ENCODE measurements around the gene CSDE1. TPM values are rescaled to one million over a fixed set of nuclear protein-coding genes. Genes with fewer than 3 reads are reported as not detected.
A peak's percentile ranks its signal among the peaks of the same experiment; 100 is the strongest.
"Not testable (repeated sequence)": the region's sequence is repeated elsewhere in the genome, so short reads cannot be mapped to it uniquely, and the experiment has no call there.

Gene CSDE1
- total RNA-seq, 4 donors from 2014 or later: 380 to 742 (median 660) TPM

DNA sequence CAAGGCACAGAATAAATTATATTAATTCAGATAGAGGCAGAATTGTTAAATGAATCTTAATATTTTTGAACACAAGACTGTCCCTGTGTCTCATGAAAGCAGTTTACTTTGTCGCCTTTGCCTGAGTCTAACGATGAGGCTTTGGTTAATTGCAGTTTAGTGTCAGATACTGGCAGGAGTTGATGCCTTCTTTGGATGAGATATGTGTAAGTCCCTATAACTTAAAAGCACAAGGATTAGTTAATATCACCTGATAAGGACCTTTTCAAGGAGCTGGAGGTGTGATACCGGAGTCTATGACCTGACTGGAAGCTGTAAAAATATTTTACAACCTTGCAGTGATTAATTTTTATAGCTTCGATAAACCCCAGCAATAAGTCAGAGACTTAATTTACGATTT lies 24.7 kb upstream of the CSDE1 start:
- no peak for DNase-seq (ENCODE audit: low spot score in 2 of 2)
- Histone ChIP-seq H3K27ac (no peak overlapping the region), H3K4me1 (peaks cover 18% of the 10 kb centered on the region), H3K36me3 (peaks cover 8% of the 10 kb centered on the region), H3K9me3 (peaks cover 7% of the 10 kb centered on the region), H3K4me3 (no peak overlapping the region), H3K27me3 (peaks cover 3% of the 10 kb centered on the region)
- TF ChIP-seq POLR2AphosphoS5 (IDR thresholded peaks at IDR 0.05) (no peak), EP300 (IDR thresholded peaks at IDR 0.05) (no peak), POLR2A (IDR thresholded peaks at IDR 0.05) (no peak)
- TF ChIP-seq, protein P1, sequence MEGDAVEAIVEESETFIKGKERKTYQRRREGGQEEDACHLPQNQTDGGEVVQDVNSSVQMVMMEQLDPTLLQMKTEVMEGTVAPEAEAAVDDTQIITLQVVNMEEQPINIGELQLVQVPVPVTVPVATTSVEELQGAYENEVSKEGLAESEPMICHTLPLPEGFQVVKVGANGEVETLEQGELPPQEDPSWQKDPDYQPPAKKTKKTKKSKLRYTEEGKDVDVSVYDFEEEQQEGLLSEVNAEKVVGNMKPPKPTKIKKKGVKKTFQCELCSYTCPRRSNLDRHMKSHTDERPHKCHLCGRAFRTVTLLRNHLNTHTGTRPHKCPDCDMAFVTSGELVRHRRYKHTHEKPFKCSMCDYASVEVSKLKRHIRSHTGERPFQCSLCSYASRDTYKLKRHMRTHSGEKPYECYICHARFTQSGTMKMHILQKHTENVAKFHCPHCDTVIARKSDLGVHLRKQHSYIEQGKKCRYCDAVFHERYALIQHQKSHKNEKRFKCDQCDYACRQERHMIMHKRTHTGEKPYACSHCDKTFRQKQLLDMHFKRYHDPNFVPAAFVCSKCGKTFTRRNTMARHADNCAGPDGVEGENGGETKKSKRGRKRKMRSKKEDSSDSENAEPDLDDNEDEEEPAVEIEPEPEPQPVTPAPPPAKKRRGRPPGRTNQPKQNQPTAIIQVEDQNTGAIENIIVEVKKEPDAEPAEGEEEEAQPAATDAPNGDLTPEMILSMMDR (IDR thresholded peaks at IDR 0.05): no peak
- 87% methylated on average over 5 of the region's 5 CpGs for WGBS

DNA sequence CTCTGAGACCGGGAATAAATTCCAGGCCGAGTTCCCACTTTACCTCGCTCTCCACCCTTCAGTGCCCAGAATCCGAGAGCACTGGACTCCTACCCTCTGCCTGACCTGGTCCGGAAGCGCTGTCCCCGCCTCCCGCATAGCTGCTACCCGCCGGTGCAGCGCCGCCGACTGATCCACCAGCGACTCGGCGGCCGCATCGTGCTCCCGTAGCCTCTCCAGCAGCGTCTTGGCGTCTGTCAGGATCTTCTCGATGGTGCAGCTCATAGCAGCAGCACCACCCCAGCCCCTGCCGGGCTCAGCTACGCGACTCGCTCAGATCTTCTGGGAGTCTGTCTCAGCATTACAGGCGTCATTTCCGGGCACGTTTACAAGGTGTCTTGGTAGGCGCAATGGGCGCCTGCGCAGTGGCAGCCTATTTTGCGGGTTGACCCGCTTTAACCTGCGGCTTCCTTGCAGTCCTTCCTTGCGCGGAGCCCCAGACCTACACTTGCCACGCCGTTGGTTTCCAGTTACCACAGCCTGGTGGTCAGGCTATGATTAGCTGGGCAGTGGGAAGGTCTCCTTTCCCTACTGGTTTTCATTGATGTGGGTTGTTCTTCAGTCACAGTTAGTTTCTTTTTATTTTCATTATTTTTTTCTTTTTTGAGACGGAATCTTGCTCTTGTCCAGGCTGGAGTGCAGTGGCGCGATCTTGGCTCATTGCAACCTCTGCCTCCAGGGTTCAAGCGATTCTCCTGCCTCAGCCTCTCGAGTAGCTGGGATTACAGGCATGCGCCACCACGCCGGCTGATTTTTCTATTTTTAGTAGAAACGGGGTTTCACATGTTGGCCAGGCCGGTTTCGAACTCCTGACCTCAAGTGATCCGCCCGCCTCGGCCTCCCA lies 22.8 kb upstream of the CSDE1 start, which contains the start of gene SIKE1:
Gene SIKE1, minus strand, starts transcription at position 342 of the 883 bp plus-strand sequence. Its CDS starts 78 bp downstream, at position 264.
- Histone ChIP-seq H3K4me1 (peaks cover 18% of the 10 kb centered on the region), H3K4me3 (peak within 1 kb of the TSS; percentile 82), H3K36me3 (peaks cover 9% of the 10 kb centered on the region), H3K27me3 (no peaks in the 10 kb centered on the region), H3K27ac (peak within 1 kb of the TSS; percentile 93), H3K9me3 (no peaks in the 10 kb centered on the region)
- DNase-seq (ENCODE audit: low spot score in 2 of 2): peak; percentile 93 to 94
- TF ChIP-seq EP300 (IDR thresholded peaks at IDR 0.05): no peak
- peak in 1 of 2 donors; percentile 56 for TF ChIP-seq POLR2A (IDR thresholded peaks at IDR 0.05)
- TF ChIP-seq, protein P1 (IDR thresholded peaks at IDR 0.05): no peak
- peak in 2 of 3 donors; percentile 14 to 57 for TF ChIP-seq POLR2AphosphoS5 (IDR thresholded peaks at IDR 0.05)
- WGBS: 16% methylated on average over 53 of the region's 53 CpGs

DNA sequence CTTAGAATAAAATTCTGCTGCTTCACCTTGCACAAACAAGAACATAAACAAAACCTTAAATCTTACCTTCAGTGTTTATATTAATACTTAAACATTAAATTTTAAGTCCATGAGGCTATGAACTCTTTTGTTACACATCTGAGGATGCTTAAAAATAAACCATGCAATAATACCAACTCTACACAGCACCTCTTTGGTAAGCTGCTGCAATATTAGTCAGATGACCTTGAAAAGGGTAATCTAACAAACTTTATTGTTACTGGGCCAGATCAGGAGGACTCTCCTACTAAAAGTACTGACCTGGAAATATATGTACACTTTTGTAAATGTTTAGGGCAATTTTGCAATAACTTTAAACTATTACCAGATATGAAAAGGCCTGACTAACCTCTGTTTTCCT lies 21.9 kb upstream of the CSDE1 start:
- Histone ChIP-seq H3K9me3 (no peaks in the 10 kb centered on the region), H3K4me3 (peak overlapping the region; percentile 82), H3K36me3 (peaks cover 18% of the 10 kb centered on the region), H3K27me3 (no peaks in the 10 kb centered on the region), H3K27ac (peak overlapping the region; percentile 93), H3K4me1 (peaks cover 18% of the 10 kb centered on the region)
- no peak for TF ChIP-seq POLR2A (IDR thresholded peaks at IDR 0.05)
- no peak for DNase-seq (ENCODE audit: low spot score in 2 of 2)

DNA sequence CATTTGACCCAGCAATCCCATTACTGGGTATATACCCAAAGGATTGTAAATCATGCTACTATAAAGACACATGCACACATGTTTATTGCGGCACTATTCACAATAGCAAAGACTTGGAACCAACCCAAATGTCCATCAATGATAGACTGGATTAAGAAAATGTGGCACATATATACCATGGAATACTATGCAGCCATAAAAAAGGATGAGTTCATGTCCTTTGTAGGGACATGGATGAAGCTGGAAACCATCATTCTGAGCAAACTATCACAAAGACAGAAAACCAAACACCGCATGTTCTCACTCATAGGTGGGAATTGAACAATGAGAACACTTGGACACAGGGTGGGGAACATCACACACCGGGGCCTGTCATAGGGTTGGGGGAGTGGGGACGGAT lies 18.9 kb upstream of the CSDE1 start:
- not testable (repeated sequence) for H3K9me3 ChIP-seq; H3K27ac ChIP-seq; DNase-seq (ENCODE audit: low spot score in 2 of 2); H3K27me3 ChIP-seq; H3K4me3 ChIP-seq
- WGBS: 96% methylated on average over 4 of the region's 4 CpGs
- peaks cover 35% of the 10 kb centered on the region for H3K36me3 ChIP-seq
- peaks cover 18% of the 10 kb centered on the region for H3K4me1 ChIP-seq

DNA sequence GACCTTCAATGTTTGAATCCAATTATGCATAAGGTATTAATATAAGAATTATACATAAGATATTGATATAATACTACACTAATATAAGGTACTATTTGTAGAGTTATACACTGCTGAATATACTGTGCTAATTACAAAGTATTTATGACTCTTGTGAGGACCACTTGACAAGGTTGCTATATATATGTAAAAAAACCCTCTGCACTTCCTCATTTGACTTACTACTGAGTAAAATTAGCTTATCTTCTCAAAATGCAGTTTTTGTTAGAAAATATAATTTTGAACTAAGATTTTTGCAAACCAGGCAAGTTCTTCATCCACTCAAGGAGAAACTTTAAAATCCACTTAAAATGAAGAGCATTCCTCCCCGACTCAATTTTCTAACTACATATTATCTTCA lies 14.2 kb upstream of the CSDE1 start:
- no peaks in the 10 kb centered on the region for H3K9me3 ChIP-seq
- no peaks in the 10 kb centered on the region for H3K4me1 ChIP-seq
- no peak for DNase-seq (ENCODE audit: low spot score in 2 of 2)
- 98% methylated on average over 1 of the region's 1 CpG for WGBS
- H3K4me3 ChIP-seq: no peak overlapping the region
- peaks cover 37% of the 10 kb centered on the region for H3K36me3 ChIP-seq
- no peaks in the 10 kb centered on the region for H3K27me3 ChIP-seq
- H3K27ac ChIP-seq: no peak overlapping the region
- TF ChIP-seq POLR2AphosphoS5 (IDR thresholded peaks at IDR 0.05): no peak
- TF ChIP-seq, protein P1 (IDR thresholded peaks at IDR 0.05): no peak
- TF ChIP-seq EP300 (IDR thresholded peaks at IDR 0.05): no peak
- no peak for TF ChIP-seq POLR2A (IDR thresholded peaks at IDR 0.05)

DNA sequence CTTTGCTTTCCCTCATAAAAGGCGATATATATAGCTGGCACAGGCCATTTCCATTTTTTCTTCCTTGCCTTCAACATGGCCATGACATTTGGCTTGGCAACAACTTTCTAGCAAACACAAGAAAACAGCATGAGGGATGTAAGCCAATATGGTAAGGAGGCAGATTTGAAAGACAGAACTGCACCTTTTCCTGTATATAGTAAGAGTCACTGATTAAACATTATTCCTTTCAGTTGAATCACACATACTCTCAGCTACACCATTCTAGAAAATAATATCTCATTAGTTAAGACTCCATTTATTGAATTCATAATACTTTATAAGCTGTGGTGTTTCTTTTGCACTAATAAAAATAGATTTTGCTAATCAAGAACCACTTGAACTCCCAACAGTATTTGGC lies 13.2 kb upstream of the CSDE1 start:
- H3K27ac ChIP-seq: no peak overlapping the region
- WGBS: 95% methylated on average over 1 of the region's 1 CpG
- no peaks in the 10 kb centered on the region for H3K27me3 ChIP-seq
- no peak for DNase-seq (ENCODE audit: low spot score in 2 of 2)
- H3K9me3 ChIP-seq: no peaks in the 10 kb centered on the region
- TF ChIP-seq POLR2AphosphoS5 (IDR thresholded peaks at IDR 0.05) (no peak), POLR2A (IDR thresholded peaks at IDR 0.05) (no peak), EP300 (IDR thresholded peaks at IDR 0.05) (no peak)
- TF ChIP-seq, protein P1 (IDR thresholded peaks at IDR 0.05): no peak
- peaks cover 37% of the 10 kb centered on the region for H3K36me3 ChIP-seq
- H3K4me3 ChIP-seq: no peak overlapping the region
- H3K4me1 ChIP-seq: no peaks in the 10 kb centered on the region
